Right lobe of liver (tissue), 4 donors: ENCODE data around the gene ALS2.

Experiments
- POLR2A ChIP-seq: fragments of 450-650 bp; IDR thresholded peaks from one replicate; pipeline ENCODE4 v1.6.1; 2017; ENCODE audit warnings: antibody characterized with exemption, mild to moderate bottlenecking
- TF ChIP-seq, protein P1 (sequence below), 4 donors: fragments of 200-600 bp in 3 of 4; fragments of 450-650 bp in 1 of 4; IDR thresholded peaks; one replicate each; pipeline versions ENCODE4 v1.5.1 to v1.8.0; 2016 to 2022; ENCODE audit warnings: antibody characterized with exemption in 4 of 4, mild to moderate bottlenecking in 2 of 4
- donor health status: DM: no; HTN: no; CAD: no.
- donor health status: DM: no; HTN: no; CAD: no.
- donor health status: DM: no; HTN: yes; CAD: no.

DNA sequence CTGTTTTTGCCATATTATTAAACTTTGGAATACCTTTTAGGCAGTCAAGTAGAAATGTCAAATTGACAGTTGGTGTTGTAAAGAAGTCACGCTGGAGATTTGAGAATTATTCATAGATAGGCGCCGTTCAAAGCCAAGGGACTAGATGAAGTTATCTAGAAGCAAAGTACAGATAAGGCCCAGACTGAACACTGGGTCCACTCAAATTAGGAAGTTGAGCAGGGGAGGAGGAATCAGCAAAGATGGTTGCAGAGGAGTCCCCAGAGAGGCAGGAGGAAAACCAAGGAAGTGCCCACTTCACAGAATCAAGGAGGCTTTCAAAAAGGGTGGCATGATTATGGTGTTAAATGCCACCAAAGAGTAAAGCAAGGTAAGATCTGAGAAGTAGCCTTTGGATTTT lies 9.6 kb upstream of the ALS2 start:
- TF ChIP-seq, protein P1, sequence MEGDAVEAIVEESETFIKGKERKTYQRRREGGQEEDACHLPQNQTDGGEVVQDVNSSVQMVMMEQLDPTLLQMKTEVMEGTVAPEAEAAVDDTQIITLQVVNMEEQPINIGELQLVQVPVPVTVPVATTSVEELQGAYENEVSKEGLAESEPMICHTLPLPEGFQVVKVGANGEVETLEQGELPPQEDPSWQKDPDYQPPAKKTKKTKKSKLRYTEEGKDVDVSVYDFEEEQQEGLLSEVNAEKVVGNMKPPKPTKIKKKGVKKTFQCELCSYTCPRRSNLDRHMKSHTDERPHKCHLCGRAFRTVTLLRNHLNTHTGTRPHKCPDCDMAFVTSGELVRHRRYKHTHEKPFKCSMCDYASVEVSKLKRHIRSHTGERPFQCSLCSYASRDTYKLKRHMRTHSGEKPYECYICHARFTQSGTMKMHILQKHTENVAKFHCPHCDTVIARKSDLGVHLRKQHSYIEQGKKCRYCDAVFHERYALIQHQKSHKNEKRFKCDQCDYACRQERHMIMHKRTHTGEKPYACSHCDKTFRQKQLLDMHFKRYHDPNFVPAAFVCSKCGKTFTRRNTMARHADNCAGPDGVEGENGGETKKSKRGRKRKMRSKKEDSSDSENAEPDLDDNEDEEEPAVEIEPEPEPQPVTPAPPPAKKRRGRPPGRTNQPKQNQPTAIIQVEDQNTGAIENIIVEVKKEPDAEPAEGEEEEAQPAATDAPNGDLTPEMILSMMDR (IDR thresholded peaks at IDR 0.05), result no peak
- TF ChIP-seq POLR2A, result no peak
